GM21367 (cell line): ENCODE results near the gene MCC.
A peak's percentile ranks its signal among the peaks of the same experiment; 100 is the strongest.

ENCODE experiments used
- ATAC-seq: cut with Tn5 transposase; IDR thresholded peaks from one replicate; pipeline ENCODE4 v1.9.1; 2021; ENCODE audit not compliant: unreplicated experiment

The MCC gene

DNA sequence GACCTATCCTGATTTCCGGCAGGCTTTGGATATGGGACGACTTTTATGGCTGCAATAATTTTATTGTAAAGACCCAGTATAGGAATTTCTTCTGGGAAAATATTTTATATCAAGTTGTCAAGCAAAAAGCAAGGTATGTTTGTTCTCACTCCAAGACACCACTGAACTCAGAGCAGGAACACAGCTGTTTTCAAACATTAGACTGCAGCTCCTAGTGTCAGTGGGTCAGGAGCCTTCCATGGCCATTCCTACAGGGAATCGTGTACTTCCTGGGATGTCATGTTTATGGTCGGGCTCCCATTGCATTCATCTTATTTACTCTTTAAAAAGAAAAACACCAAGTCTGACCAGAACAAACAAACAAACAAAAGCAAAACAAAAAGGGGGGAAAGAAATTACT is 278.8 kb downstream of the MCC start:
- no peak for ATAC-seq

DNA sequence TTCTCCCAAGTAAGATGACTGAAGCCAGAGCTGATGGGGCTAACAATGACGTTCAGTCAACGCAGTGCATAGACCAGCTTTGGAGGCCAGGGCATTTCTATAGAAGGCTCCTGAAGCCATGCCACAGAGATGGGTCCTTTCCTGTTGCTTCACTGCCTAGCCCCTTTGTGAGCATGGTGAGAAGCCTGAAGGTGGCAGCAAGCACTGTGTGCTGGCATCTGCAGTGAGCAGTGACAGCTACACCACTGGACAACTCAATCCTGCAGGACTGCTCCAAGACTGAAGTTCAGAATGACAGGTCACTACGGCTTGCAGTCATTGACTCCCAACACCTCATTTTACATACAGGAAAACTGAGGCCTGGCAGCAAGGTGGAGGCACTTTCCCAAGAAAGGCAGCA is 282.4 kb downstream of the MCC start:
- ATAC-seq: no peak

DNA sequence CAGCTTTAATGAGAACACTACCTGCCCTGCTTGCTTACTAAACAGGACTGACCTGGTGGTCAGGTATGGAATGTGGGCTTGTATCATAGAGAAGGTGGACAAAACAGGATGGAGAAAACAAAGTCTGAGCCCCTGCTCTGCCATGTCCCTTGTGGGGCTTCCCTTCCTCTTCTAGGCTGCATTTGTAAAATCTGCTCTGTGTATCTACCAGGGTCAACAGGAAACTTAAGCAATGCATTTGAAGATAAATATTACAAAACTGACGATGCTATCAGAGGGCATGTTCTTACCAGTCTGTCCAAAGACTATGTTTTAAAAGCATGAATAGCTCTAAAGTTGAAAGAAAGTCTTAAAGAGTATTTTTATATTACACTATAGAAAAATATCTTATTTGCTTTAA is 282.9 kb downstream of the MCC start:
- ATAC-seq: no peak

DNA sequence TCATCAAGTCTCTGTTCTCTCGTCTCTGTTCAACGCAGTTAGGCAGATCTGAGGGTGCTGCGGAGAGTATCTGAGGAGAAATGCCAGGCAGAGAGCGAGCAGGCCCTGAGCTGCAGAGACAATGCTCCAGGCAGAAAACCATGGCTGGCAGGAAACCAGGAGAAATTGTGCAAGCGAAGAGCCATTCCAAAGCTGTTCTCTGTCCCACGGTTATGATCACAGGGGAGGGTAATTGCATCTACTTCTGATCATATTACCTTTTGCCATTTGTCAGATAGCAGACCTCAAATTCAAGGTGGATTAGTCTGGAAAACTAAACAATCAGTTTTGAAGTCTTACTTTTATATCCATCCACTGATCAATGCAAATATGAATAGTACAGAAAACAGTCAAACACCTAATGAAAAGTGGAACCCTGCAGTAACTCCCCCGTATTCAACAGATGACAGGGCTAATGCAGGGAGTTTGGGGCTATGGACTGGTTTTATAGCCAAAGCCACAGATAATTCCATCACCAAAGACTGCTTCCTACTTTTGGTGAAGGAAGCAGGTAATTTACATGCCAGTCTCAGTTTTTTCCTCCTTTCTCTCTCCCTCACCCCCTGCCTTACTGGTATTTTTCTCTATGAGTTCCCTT is 283.6 kb downstream of the MCC start:
- no peak for ATAC-seq

DNA sequence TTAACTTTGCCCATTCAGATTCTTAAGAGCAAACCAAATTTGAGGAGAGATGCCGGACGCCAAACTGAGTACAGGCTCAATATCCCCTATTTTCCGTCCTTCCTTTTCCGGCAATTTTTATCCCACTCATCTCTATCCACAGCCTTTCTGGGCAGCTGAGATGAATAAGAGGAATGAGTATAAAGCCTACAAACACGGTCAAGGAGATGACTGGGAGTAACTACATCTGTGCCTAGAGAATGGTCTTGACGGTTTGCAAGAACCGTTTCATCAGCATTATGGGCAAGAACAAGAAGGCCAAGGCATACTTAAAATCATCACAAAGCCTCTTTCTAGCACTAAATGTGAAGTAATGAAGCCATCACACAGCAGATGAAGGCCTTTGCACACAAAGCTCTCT is 284.3 kb downstream of the MCC start:
- no peak for ATAC-seq

DNA sequence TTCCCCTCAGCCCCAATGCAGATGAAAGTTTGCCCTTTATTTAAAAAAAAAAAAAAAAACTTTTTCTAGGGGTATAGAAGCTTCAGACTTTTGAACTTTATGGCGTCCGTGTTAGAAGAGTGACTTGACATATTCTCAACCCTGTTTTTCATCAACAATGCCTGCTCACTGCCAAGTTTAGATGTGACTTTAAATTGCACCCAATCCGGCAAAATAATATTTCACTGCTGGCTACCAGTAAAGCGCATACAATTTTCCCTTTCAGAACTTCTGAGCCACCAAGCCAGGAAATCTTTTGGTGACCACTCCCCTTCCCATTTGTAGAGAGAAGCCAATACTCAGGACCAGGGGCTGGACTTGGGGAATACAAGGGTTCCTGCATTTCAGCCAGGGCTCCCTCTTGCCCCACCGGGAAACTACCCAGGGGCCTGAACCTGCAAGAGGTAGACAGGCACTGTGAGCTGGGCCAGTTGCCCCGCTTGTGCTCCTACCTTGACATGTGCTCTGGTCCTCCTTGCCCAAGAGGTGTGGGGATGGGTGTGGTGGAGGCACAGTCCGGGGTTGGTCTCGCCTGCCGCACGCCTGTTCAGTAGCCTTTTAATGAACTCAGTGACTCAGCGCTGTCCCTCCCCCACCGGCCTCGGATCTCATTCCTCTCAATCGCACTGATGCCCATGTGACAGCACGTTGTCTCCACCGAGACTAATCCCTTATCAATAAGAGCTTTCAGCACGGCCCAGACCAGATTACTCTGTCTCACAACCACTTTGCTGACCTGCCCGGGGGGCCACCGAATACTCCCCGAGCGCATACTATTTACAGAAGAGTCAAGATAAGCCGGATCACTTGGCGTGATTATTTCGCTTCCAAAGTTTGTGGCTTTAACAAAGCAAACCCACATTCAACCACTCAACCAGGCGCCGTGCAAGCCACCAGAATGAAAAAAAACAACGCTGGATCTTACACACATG is 285.2 kb downstream of the MCC start:
- no peak for ATAC-seq

DNA sequence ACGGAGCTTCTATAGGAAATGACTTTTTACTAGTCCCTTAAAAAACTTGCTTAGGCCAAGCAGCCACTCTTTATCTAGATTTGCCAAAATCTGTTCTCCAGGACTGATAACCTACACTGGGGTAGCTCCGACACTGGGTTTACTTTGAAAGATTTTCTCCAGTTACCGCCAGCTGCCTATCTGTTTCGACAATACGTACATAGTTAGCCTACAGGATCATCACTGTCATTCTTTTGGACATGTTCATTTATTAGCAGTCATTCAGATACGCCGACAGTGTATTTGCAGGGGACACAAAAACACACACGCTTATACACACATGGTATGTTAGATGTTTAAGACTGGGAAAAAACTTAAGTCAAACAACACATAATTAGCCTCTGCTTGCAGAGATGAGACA is 286.0 kb downstream of the MCC start:
- no peak for ATAC-seq

DNA sequence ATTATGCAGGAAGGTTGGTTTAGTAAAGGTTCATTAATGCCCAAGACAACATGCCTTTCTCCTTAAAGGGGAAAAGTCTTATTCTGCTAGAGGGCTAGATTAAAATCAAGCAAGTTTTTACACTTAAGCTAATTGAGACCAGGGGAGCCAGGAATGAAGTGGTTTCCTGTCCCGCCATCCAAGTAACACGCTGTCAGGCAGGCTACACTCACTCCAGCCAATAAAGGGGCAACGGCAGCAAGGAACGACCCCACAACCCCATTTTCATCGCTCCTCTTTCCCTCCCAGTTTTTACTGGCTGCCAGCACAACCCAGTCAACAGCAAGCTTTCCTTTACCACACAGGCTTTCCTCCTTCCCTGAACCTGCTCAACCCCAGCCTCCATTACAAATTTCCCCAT is 286.5 kb downstream of the MCC start:
- ATAC-seq: no peak

DNA sequence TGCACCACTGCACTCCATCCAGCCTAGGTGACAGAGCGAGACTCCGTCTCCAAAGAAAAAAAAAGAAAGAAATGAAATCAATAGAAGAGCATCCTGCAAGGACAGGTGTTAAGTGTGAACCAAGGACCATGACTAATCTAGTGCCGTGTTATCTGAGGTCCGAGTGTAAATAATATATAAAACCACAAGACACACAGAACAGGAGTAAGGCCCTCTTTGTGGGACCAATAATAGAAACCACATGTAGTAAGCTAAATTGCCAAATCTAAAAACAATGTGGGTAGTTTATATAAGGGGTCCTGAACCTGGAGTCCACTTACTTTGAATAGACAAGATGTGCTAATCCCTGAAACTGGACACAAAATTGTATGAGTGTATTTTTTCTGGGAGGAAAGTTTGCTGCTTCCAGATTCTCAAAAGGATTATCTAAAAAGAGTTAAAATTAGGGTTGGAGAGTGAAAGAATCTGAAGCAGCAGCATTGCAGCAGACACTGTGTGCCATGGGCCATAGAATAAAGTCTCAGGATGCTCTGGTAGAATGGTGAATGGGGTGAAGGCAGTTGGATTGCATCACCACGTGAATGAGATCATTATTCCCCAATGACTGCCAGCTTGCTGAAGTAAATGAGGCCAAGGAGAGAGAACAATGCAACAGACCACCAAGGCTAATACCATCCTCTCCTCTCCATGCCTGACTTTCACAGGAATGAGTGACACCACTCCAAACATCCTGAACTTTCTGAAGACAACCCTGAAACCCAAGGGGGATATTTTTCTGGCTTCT is 288.9 kb downstream of the MCC start:
- no peak for ATAC-seq

DNA sequence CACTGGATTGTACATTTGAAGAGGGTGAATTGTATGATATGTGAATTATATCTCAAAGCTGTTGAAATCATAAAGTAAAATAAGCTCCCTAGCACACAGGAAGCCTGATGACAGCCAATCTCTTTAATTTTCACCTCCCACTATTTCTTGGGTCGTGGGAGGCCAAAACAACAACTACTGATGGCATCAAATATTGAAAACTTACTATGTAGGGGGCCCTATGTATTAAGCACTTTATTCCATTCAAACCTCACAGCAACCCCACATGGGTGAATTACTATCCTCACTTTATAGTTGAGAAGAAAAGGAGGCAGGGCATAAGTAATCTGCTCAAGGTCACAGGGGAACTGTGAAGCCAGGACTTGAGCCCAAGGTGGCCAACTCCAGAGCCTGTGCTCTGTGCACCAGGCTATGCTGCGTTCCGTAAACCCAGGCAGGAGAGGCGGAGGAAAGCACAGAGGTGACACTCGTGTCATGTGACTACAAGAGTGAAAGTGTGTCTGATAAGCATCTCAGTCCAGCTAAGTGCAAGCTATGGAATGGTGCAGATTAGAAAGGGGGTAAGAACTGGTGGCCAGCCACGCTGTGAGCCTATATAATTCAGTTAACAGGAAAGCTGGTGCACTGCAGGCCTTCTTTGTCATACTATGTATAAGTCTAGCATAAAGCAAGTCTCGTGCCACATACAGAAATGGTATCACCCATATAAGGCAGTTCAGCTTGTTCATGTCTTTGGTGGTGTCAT is 290.6 kb downstream of the MCC start:
- ATAC-seq: no peak

DNA sequence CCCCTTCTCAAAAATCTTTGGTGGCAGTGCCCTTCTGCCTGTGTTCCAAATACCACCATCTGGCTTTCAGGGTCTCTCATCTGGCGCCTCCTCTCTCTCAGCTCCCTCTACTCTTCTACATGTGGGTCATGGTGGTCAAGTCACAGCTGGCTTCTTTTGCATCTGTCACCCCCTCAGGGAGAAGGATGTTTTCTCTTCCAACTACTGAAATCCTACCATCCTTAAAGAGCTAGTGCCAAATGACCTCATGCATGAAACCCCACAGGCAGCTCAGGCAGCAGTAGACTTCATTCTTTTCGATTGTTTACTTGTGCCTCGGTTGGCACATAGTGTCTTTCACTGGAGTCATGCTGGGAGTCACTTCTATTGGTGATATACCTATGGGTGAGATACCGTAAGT is 292.5 kb downstream of the MCC start:
- ATAC-seq: no peak

DNA sequence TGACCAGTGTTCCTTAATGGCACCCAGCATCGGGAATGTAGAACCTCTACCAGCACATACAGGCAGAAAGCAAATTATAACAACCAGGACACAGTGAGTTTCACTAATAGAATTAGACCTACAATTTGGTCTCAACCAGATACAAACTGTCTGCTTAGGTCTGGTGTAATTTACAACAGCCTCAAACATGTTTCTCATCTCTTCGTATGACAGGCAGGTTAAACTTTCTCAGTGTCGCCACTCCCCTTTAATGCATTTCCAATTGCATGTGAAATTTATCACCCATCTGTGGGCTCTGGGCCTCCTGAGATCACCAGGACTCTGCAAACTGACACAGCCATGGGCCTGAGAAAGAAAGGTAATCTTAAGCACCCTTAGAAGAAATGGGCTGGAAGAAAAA is 293.0 kb downstream of the MCC start:
- no peak for ATAC-seq

DNA sequence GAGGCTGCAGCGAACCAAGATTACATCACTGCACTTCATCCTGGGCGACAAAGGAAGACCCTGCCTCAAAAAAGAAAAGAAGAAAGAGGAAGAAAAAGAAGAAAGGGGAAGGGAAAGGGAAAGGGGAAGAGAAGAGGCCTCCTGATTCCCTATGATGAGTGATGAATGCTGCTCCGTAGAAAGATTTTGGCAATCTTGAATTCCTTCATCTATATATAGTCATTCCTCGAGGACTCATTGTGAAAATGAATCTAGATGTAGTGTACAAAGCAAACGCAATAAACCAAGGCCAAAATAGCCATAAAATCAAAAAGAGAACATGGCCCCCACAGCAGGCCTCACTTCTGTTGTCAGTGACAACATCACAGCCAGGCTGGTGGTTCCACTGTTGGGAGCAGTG is 293.7 kb downstream of the MCC start:
- ATAC-seq: no peak

DNA sequence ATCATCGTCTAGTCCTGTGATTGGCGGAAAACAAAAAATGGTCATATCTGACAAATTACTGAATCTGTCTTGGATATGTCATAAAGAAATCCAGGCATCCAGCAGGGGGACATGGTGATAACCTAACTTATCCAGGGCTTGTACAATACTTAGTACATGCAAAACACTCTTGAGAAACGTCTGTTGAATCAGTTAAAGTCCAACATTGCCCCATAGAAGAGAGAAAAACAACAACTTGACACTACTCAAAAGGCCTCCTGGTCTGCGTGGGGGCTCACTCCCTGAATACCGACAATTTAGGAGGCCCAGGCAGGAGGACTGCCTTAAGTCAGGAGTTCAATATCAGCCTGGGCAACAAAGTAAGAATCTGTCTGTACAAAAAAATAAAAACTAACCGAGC is 294.1 kb downstream of the MCC start:
- ATAC-seq: no peak

DNA sequence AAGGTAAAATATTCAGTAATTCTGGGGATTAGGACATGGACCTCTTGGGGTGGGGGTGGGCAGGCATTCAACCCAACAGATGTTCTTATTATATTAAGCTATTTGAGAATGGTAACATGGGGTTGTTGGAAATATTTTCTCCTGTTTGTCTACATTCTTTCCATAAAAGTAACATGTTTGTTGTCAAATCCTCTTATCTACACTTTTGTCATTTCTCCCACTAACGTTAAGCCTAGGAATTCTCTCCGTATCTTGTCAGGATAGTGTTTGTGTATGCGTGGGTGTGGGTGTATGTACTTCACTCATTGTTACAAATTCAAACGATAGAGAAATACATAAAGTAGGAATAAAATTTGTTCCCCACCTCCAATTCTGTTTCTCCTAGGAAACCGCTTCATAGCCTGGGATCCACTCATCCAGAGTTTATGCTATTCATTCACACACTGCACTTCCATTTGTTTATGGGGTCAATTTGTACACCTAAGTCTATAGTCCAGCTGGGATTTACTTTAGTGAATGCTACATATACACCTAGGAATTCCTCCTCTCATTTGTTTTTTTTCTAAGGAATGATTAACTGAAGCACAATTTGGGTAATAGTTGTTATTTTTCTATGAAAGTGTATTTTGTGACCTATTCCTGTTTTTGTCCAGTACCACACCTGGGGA is 294.8 kb downstream of the MCC start:
- no peak for ATAC-seq

DNA sequence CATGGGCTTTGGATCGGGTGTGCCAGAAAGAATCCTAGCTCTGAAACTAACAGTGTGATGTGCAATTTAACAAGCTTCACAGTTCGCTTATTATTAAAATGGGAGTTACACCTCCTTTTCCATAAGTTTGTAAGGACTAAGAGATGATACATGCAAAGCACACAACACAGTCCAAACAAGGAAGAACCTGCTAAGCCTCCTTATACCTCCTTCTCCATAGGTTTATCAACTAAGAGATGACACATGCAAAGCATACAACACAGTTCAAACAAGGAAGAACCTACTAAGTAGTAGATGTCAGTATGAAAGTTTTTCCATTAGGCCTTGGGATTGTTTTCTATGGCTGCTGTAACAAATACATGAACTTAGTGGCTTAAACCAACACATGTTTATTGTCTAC is 295.7 kb downstream of the MCC start:
- no peak for ATAC-seq

DNA sequence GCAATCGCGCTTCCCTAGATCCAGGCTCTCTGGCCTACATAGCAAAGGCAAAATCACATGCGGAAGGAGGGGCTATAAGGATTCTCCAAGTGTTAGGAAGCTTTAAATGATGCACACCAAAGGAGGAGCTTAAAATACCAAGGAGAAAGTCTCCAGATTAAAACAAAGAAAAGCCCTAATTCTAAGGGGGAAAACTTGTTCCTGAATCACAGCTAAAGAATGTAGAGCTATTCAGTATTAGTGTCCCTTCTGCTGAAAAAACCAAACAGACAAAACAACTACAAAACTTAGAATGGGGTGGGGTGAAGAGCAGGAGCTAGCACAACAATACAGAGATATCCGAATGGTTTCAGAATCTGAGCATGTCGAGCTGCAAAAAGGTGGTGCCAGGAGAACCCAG is 297.9 kb downstream of the MCC start:
- no peak for ATAC-seq

DNA sequence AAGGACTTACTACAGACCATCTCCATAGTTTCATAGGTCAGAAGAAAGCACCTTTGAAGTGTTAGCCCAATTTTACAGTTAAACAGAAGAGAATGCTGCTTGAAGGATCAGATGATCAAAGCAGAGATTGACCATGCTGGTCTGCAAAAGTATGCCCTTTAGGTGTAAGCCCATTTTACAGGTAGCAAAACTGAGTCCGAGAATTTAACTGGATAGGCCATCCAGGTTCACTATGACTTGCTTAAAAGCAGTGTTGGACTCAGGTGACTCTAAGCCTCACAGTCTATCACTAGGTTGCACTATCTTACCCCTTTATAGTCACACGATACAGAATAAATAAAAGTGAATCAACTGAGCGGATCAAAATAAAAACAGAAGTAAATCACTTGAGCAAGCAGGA is 299.0 kb downstream of the MCC start:
- no peak for ATAC-seq

DNA sequence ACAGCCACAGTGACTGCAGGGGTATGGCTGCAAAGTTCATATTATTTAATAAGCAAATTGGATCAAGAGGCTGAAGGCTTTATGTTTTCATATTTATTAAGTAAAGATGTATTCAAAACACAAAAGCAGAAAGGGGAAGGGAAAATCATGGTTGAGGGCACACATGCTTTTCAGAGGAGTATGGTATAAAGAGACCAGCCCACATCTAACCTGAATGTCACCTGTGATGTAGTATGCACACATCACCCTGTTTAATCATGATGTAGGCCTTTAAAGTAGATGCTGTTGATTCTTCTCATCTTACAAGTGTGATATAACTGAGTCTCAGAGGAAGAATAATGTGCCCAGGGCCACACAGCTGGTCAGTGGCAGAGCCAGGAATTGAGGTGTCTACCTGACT is 299.8 kb downstream of the MCC start:
- no peak for ATAC-seq

DNA sequence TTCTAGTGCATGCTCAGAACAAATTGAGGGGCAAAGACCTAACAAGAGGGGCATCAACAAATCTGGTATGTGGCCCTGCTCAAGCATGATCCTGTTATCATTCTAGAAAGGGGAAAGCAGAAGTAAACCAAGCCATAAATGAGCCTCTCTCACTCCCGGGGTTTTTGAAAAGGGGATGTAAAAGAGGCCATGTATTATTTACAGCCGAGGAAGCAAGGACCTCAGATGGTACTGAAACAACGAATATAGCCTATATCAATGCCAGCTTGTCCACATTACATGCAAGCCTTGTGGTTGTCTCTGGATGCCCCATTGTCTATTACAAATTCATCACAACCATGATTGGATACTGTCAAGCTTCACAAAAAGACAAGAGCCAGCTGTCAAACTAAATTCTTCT is 300.3 kb downstream of the MCC start:
- ATAC-seq: peak; percentile 37

DNA sequence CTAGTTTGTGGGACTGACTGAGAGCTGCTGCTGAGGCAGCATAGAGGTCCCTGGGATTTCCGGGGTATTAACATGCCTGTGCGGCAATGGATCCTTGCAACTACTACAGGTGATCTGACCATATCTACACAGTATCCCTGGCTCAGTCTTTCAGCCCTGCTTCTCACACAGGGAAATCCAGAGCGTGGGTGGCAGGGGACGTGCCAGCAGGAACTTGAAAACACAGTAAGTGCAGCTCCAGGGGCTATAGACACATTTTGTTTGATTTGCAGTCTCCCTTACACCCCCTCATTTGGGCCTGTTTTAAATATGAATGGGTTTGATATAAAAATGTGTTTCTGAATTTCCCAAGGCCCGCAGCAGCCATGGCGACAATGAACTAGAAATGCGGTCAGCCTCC is 302.2 kb downstream of the MCC start:
- no peak for ATAC-seq
